SK-N-SH (cell line): ENCODE measurements around the gene APCS. TPM values are rescaled to one million over a fixed set of nuclear protein-coding genes. Genes with fewer than 3 reads are reported as not detected.

ENCODE experiments used
- CTCF ChIA-PET: fragments of 300-600, 350-600 bp; formaldehyde crosslinking; extraction: SDS; loops from one replicate; lab custom pipeline; 2021; lab: Yijun Ruan, JAX
- POLR2A ChIA-PET: fragments of 350-600 bp; sonication (Branson Sonifier 250); formaldehyde crosslinking; extraction: SDS; loops from one replicate; lab custom pipeline; 2020; ENCODE audit warnings: antibody characterized with exemption, inconsistent platforms; lab: Yijun Ruan, JAX
- DNase-seq: peaks from one replicate; pipeline ENCODE4 v3.0.0; 2012
- H2AFZ ChIP-seq: fragments of 200-600 bp; sonication (generic); 2 replicates; pipeline ENCODE4 v1.8.1; 2016; ENCODE audit warnings: antibody characterized with exemption, mild to moderate bottlenecking, low read depth
- H3F3A ChIP-seq: fragments of 200-600 bp; sonication (generic); replicated peaks from 2 replicates; pipeline ENCODE3; 2016; ENCODE audit warnings: antibody characterized with exemption, mild to moderate bottlenecking; ENCODE audit not compliant: insufficient read depth
- H3K27ac ChIP-seq, 2 experiments: fragments of 200-500 bp in 1 of 2; fragments of 200-600 bp in 1 of 2; sonication (Bioruptor generic) in 1 of 2; sonication (generic), shearing (Covaris generic) in 1 of 2; 2 replicates each; pipeline versions ENCODE4 v1.5.1 to v1.6.1; 2014 to 2016; ENCODE audit warnings: low read depth in 2 of 2, inconsistent platforms in 1 of 2, low read length in 1 of 2, mild to moderate bottlenecking in 1 of 2, mixed read lengths in 1 of 2
- H3K27me3 ChIP-seq: fragments of 200-600 bp; sonication (generic), shearing (Covaris generic); 2 replicates; pipeline ENCODE4 v1.6.1; 2016; ENCODE audit warnings: mixed run types; ENCODE audit not compliant: insufficient read depth
- H3K36me3 ChIP-seq, 2 experiments: fragments of 200-500 bp in 1 of 2; fragments of 200-600 bp in 1 of 2; sonication (Bioruptor generic) in 1 of 2; sonication (generic) in 1 of 2; replicated peaks in 1 of 2; 2 replicates each; pipeline versions ENCODE3 to v1.5.1; 2014 to 2016; ENCODE audit warnings: low read length in 1 of 2, mild to moderate bottlenecking in 1 of 2; ENCODE audit not compliant: insufficient read depth in 2 of 2, control insufficient read depth in 1 of 2
- H3K4me1 ChIP-seq, 2 experiments: fragments of 200-500 bp in 1 of 2; fragments of 200-600 bp in 1 of 2; sonication (Bioruptor generic) in 1 of 2; sonication (generic), shearing (Covaris generic) in 1 of 2; 2 replicates each; pipeline versions ENCODE4 v1.5.1 to v1.6.1; 2014 to 2016; ENCODE audit warnings: low read depth in 1 of 2, low read length in 1 of 2, mixed run types in 1 of 2; ENCODE audit not compliant: insufficient read depth in 2 of 2, control insufficient read depth in 1 of 2
- H3K4me2 ChIP-seq: fragments of 200-600 bp; sonication (generic), shearing (Covaris generic); 2 replicates; pipeline ENCODE4 v1.6.1; 2017; ENCODE audit warnings: mixed run types
- H3K4me3 ChIP-seq, 2 experiments: fragments of 200-500 bp in 1 of 2; fragments of 200-600 bp in 1 of 2; sonication (Bioruptor generic) in 1 of 2; sonication (generic), shearing (Covaris generic) in 1 of 2; 2 replicates each; pipeline versions ENCODE4 v1.5.1 to v1.8.1; 2014 to 2016; ENCODE audit warnings: low read depth in 2 of 2, inconsistent platforms in 1 of 2, low read length in 1 of 2, mild to moderate bottlenecking in 1 of 2, mixed read lengths in 1 of 2, moderate library complexity in 1 of 2
- H3K79me2 ChIP-seq: fragments of 200-600 bp; sonication (generic); 2 replicates; pipeline ENCODE4 v1.8.1; 2017; ENCODE audit warnings: mild to moderate bottlenecking; ENCODE audit not compliant: insufficient read depth
- H3K9ac ChIP-seq: fragments of 200-600 bp; sonication (generic); 2 replicates; pipeline ENCODE4 v1.6.1; 2017; ENCODE audit warnings: mixed run types
- H3K9me2 ChIP-seq: fragments of 200-600 bp; sonication (generic); 2 replicates; pipeline ENCODE4 v1.6.1; 2017; ENCODE audit warnings: mixed run types
- H3K9me3 ChIP-seq: fragments of 200-600 bp; sonication (generic); 2 replicates; pipeline ENCODE4 v1.6.1; 2017; ENCODE audit warnings: mixed run types, mild to moderate bottlenecking, moderate library complexity
- H4K20me1 ChIP-seq: fragments of 200-600 bp; sonication (generic); 2 replicates; pipeline ENCODE4 v1.6.1; 2017; ENCODE audit warnings: mild to moderate bottlenecking, mixed run types; ENCODE audit not compliant: insufficient read depth
- CHD2 ChIP-seq: fragments of 150-350 bp; IDR thresholded peaks from 2 replicates; pipeline ENCODE4 v1.6.1; 2018; ENCODE audit warnings: low read length; ENCODE audit not compliant: partially characterized antibody
- ELF1 ChIP-seq: IDR thresholded peaks from 2 replicates; pipeline ENCODE4 v1.4.0; 2012
- EP300 ChIP-seq, 2 experiments: IDR thresholded peaks; 2 replicates each; pipeline versions ENCODE4 v1.4.0 to v1.6.1; 2012; ENCODE audit warnings: borderline replicate concordance in 1 of 2, low read depth in 1 of 2, low read length in 1 of 2
- EZH2phosphoT487 ChIP-seq: fragments of 200-600 bp; sonication (generic); IDR thresholded peaks from 2 replicates; pipeline ENCODE4 v1.6.1; 2017; ENCODE audit warnings: low read depth, mixed run types, mild to moderate bottlenecking, antibody characterized with exemption, moderate library complexity, borderline replicate concordance
- FOSL2 ChIP-seq: IDR thresholded peaks from 2 replicates; pipeline ENCODE4 v1.4.0; 2012; ENCODE audit warnings: low read depth, mild to moderate bottlenecking, moderate library complexity, borderline replicate concordance
- FOXJ3 ChIP-seq: sonication (generic); formaldehyde crosslinking; IDR thresholded peaks from 2 replicates; pipeline ENCODE4 v1.5.1; 2020; ENCODE audit warnings: mild to moderate bottlenecking, missing genetic modification reagents
- GATA2 ChIP-seq: sonication (generic); formaldehyde crosslinking; IDR thresholded peaks from 2 replicates; pipeline ENCODE4 v1.5.0; 2020; ENCODE audit warnings: mild to moderate bottlenecking, missing genetic modification reagents
- MEF2A ChIP-seq: IDR thresholded peaks from 2 replicates; pipeline ENCODE4 v1.4.0; 2012; ENCODE audit warnings: low read depth, borderline replicate concordance
- MXI1 ChIP-seq: IDR thresholded peaks from 2 replicates; pipeline ENCODE4 v1.6.1; 2012; ENCODE audit warnings: mild to moderate bottlenecking, low read depth, low read length, improper control_type of control experiment
- NFIC ChIP-seq: IDR thresholded peaks from 2 replicates; pipeline ENCODE4 v1.4.0; 2012; ENCODE audit warnings: borderline replicate concordance
- RAD21 ChIP-seq: IDR thresholded peaks from 2 replicates; pipeline ENCODE4 v1.6.1; 2012; ENCODE audit warnings: mild to moderate bottlenecking, low read length
- RCOR1 ChIP-seq: fragments of 150-350 bp; IDR thresholded peaks from 2 replicates; pipeline ENCODE4 v1.6.1; 2017; ENCODE audit warnings: antibody characterized with exemption, low read length
- SIN3A ChIP-seq: IDR thresholded peaks from 2 replicates; pipeline ENCODE4 v1.6.1; 2012; ENCODE audit warnings: low read depth, mild to moderate bottlenecking, low read length, moderate library complexity, borderline replicate concordance
- TAF1 ChIP-seq: IDR thresholded peaks from 2 replicates; pipeline ENCODE4 v1.6.1; 2012; ENCODE audit warnings: low read depth, mild to moderate bottlenecking, low read length, moderate library complexity, borderline replicate concordance
- TCF12 ChIP-seq: IDR thresholded peaks from 2 replicates; pipeline ENCODE4 v1.4.0; 2012
- TEAD4 ChIP-seq: IDR thresholded peaks from 2 replicates; pipeline ENCODE4 v1.4.0; 2012; ENCODE audit warnings: mild to moderate bottlenecking, borderline replicate concordance; ENCODE audit not compliant: insufficient read depth
- YY1 ChIP-seq: IDR thresholded peaks from 2 replicates; pipeline ENCODE4 v1.4.0; 2012; ENCODE audit warnings: low read depth, mild to moderate bottlenecking
- WGBS: methylation state at CpG from one replicate; pipeline ENCODE4 v1.1.6; 2017; ENCODE audit warnings: low lambda C conversion rate; 5-methylcytosine and 5-hydroxymethylcytosine counted together
- polyA plus RNA-seq, 3 experiments: library from polyadenylated mRNA; depleted of rRNA; stranded (reverse); fragments of >200 nt; gene quantifications; 2 replicates each; pipeline ENCODE4 v1.2.3, GENCODE V29; 2012
- TF ChIP-seq, protein P1 (sequence below): IDR thresholded peaks from 2 replicates; pipeline ENCODE4 v1.4.0; 2012; ENCODE audit warnings: low read depth, borderline replicate concordance
- TF ChIP-seq, protein P2 (sequence below): fragments of 200-600 bp; sonication (generic); IDR thresholded peaks from 2 replicates; pipeline ENCODE4 v1.6.1; 2017; ENCODE audit warnings: antibody characterized with exemption, mild to moderate bottlenecking, moderate library complexity
- TF ChIP-seq, protein P3 (sequence below): IDR thresholded peaks from 2 replicates; pipeline ENCODE4 v1.6.1; 2012; ENCODE audit warnings: mild to moderate bottlenecking, low read depth, low read length, moderate library complexity
- TF ChIP-seq, protein P4 (sequence below): fragments of 150-350 bp; IDR thresholded peaks from 2 replicates; pipeline ENCODE4 v1.6.1; 2016; ENCODE audit warnings: mild to moderate bottlenecking, low read depth, low read length

Gene APCS
- polyA plus RNA-seq, 1 of the 3 experiments (the other 2 are of a cell fraction), result not detected

DNA sequence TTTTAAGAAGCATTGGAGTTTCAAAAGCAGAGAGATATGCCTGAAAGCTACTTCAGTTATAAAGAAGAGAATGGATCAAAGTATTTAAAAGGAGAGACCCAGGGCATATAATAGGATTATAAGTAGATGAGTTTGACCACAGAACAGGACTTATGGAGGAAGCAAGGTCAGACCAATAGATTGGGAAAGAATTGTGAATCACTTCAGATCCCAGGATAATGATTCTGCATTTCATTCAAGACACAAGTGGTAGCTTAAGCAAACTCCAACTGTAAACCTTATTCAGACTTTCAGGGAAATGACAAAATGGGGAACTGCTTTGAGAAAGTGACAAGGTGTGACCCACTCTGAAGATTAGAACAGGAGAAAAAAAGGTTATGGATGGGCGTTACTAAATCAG is 32.9 kb upstream of the APCS start:
- Histone ChIP-seq H3K4me2 (no peak overlapping the region), H3F3A (no peaks in the 10 kb centered on the region), H3K9ac (no peak overlapping the region), H3K36me3 (no peaks in the 10 kb centered on the region), H3K4me3 (no peak overlapping the region), H3K9me3 (no peaks in the 10 kb centered on the region), H4K20me1 (no peaks in the 10 kb centered on the region), H3K9me2 (no peaks in the 10 kb centered on the region), H3K27ac (no peak overlapping the region), H3K79me2 (no peaks in the 10 kb centered on the region), H3K4me1 (no peaks in the 10 kb centered on the region), H2AFZ (no peak overlapping the region), H3K27me3 (no peaks in the 10 kb centered on the region)
- 2% methylated on average over 1 of the region's 1 CpG for WGBS
- ChIA-PET POLR2A (no interaction called here), CTCF (no interaction called here)
- no peak for TF ChIP-seq TCF12
- TF ChIP-seq, protein P1, sequence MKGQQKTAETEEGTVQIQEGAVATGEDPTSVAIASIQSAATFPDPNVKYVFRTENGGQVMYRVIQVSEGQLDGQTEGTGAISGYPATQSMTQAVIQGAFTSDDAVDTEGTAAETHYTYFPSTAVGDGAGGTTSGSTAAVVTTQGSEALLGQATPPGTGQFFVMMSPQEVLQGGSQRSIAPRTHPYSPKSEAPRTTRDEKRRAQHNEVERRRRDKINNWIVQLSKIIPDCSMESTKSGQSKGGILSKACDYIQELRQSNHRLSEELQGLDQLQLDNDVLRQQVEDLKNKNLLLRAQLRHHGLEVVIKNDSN, result no peak
- no peak for TF ChIP-seq NFIC
- no peak for TF ChIP-seq FOSL2
- no peak for TF ChIP-seq GATA2 (CRISPR knock-in tag)
- TF ChIP-seq CHD2, result no peak
- TF ChIP-seq SIN3A, result no peak
- TF ChIP-seq MEF2A, result no peak
- no peak for TF ChIP-seq MXI1
- no peak for TF ChIP-seq RAD21
- TF ChIP-seq, protein P2, sequence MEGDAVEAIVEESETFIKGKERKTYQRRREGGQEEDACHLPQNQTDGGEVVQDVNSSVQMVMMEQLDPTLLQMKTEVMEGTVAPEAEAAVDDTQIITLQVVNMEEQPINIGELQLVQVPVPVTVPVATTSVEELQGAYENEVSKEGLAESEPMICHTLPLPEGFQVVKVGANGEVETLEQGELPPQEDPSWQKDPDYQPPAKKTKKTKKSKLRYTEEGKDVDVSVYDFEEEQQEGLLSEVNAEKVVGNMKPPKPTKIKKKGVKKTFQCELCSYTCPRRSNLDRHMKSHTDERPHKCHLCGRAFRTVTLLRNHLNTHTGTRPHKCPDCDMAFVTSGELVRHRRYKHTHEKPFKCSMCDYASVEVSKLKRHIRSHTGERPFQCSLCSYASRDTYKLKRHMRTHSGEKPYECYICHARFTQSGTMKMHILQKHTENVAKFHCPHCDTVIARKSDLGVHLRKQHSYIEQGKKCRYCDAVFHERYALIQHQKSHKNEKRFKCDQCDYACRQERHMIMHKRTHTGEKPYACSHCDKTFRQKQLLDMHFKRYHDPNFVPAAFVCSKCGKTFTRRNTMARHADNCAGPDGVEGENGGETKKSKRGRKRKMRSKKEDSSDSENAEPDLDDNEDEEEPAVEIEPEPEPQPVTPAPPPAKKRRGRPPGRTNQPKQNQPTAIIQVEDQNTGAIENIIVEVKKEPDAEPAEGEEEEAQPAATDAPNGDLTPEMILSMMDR, result no peak
- TF ChIP-seq RCOR1, result no peak
- no peak for TF ChIP-seq ELF1
- DNase-seq, result no peak

DNA sequence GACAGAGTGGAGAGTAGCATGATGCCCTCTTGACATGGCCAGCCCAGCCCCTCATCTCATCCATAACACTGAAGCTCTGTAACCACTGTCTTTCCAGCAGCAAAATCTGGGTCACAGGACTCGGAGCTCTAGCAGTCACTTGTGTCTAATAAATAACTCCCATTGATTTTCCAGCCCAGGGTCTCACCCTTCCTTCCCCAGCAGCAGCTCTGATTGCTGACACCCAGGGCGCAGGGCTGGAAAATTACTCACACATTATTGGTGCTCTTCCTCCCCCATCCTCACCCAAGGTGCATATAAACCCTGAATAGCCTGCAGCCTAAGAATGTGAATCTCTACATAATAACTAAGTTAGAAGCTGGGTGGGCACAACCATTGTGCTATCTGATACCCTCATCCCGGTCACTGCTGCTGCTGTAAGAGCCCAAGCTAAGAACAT is 30.7 kb upstream of the APCS start:
- Histone ChIP-seq H3K27me3 (no peaks in the 10 kb centered on the region), H3K4me1 (no peaks in the 10 kb centered on the region), H3K9me2 (no peaks in the 10 kb centered on the region), H3K9me3 (no peaks in the 10 kb centered on the region), H3K79me2 (no peaks in the 10 kb centered on the region), H3K9ac (no peak overlapping the region), H3K27ac (no peak overlapping the region), H3K4me3 (no peak overlapping the region), H3K36me3 (no peaks in the 10 kb centered on the region), H2AFZ (no peak overlapping the region), H3F3A (peaks cover 2% of the 10 kb centered on the region), H4K20me1 (no peaks in the 10 kb centered on the region), H3K4me2 (no peak overlapping the region)
- ChIA-PET POLR2A (no interaction called here), CTCF (no interaction called here)
- 0% methylated on average over 3 of the region's 3 CpGs for WGBS
- DNase-seq, result no peak
- TF ChIP-seq, protein P3, sequence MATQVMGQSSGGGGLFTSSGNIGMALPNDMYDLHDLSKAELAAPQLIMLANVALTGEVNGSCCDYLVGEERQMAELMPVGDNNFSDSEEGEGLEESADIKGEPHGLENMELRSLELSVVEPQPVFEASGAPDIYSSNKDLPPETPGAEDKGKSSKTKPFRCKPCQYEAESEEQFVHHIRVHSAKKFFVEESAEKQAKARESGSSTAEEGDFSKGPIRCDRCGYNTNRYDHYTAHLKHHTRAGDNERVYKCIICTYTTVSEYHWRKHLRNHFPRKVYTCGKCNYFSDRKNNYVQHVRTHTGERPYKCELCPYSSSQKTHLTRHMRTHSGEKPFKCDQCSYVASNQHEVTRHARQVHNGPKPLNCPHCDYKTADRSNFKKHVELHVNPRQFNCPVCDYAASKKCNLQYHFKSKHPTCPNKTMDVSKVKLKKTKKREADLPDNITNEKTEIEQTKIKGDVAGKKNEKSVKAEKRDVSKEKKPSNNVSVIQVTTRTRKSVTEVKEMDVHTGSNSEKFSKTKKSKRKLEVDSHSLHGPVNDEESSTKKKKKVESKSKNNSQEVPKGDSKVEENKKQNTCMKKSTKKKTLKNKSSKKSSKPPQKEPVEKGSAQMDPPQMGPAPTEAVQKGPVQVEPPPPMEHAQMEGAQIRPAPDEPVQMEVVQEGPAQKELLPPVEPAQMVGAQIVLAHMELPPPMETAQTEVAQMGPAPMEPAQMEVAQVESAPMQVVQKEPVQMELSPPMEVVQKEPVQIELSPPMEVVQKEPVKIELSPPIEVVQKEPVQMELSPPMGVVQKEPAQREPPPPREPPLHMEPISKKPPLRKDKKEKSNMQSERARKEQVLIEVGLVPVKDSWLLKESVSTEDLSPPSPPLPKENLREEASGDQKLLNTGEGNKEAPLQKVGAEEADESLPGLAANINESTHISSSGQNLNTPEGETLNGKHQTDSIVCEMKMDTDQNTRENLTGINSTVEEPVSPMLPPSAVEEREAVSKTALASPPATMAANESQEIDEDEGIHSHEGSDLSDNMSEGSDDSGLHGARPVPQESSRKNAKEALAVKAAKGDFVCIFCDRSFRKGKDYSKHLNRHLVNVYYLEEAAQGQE, result no peak
- TF ChIP-seq EZH2phosphoT487 (no peak), MEF2A (no peak), GATA2 (CRISPR knock-in tag) (no peak), TEAD4 (no peak), MXI1 (no peak), FOXJ3 (no peak), TAF1 (no peak), YY1 (no peak), TCF12 (no peak), EP300 (IDR thresholded peaks at IDR 0.05; ENCODE audit: borderline replicate concordance in 1 of 2, low read depth in 1 of 2, low read length in 1 of 2) (no peak)
- TF ChIP-seq, protein P4, sequence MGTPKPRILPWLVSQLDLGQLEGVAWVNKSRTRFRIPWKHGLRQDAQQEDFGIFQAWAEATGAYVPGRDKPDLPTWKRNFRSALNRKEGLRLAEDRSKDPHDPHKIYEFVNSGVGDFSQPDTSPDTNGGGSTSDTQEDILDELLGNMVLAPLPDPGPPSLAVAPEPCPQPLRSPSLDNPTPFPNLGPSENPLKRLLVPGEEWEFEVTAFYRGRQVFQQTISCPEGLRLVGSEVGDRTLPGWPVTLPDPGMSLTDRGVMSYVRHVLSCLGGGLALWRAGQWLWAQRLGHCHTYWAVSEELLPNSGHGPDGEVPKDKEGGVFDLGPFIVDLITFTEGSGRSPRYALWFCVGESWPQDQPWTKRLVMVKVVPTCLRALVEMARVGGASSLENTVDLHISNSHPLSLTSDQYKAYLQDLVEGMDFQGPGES, result no peak
- TF ChIP-seq, protein P1, result no peak
